Endodermal cell (in vitro differentiated cells): Measurements from ENCODE around the gene TNS3. TPM values are rescaled to one million over a fixed set of nuclear protein-coding genes. Genes with fewer than 3 reads are reported as not detected.

ENCODE experiments used
- DNase-seq: peaks from one replicate; pipeline ENCODE4 v3.0.0-alpha.2; 2017
- H3K27ac ChIP-seq: 2 replicates; pipeline ENCODE4 v1.5.1; 2013; ENCODE audit warnings: mild to moderate bottlenecking, low read depth, low read length, moderate library complexity
- H3K27me3 ChIP-seq: 2 replicates; pipeline ENCODE4 v1.6.1; 2013; ENCODE audit warnings: mild to moderate bottlenecking, low read length, moderate library complexity; ENCODE audit not compliant: insufficient read depth, control insufficient read depth, poor library complexity, severe bottlenecking
- H3K36me3 ChIP-seq: 2 replicates; pipeline ENCODE4 v1.7.0; 2013; ENCODE audit warnings: mild to moderate bottlenecking, low read length, moderate library complexity; ENCODE audit not compliant: control insufficient read depth, insufficient read depth
- H3K4me1 ChIP-seq: one replicate; pipeline ENCODE4 v1.7.0; 2013; ENCODE audit warnings: low read length; ENCODE audit not compliant: control insufficient read depth, insufficient read depth
- H3K4me3 ChIP-seq: 2 replicates; pipeline ENCODE4 v1.5.1; 2013; ENCODE audit warnings: mild to moderate bottlenecking, low read length, moderate library complexity
- H3K9ac ChIP-seq: 2 replicates; pipeline ENCODE4 v1.6.1; 2013; ENCODE audit warnings: mild to moderate bottlenecking, low read length, moderate library complexity; ENCODE audit not compliant: poor library complexity, severe bottlenecking; ENCODE audit errors: extremely low read depth
- H3K9me3 ChIP-seq: 2 replicates; pipeline ENCODE4 v1.6.1; 2013; ENCODE audit warnings: mild to moderate bottlenecking, low read length, moderate library complexity; ENCODE audit not compliant: control insufficient read depth
- H3K27ac Mint-ChIP-seq: 2 replicates; pipeline ENCODE4 v1.8.0; 2020; ENCODE audit warnings: mixed read lengths
- H3K27me3 Mint-ChIP-seq: 2 replicates; pipeline ENCODE4 v1.8.0; 2021; ENCODE audit warnings: mild to moderate bottlenecking, mixed read lengths; ENCODE audit not compliant: insufficient read depth
- H3K36me3 Mint-ChIP-seq: 2 replicates; pipeline ENCODE4 v1.8.0; 2020; ENCODE audit warnings: low read depth, mixed read lengths
- H3K4me1 Mint-ChIP-seq: 2 replicates; pipeline ENCODE4 v1.8.0; 2020; ENCODE audit warnings: mixed read lengths
- H3K4me3 Mint-ChIP-seq: 2 replicates; pipeline ENCODE4 v1.8.0; 2020; ENCODE audit warnings: mild to moderate bottlenecking, moderate library complexity, mixed read lengths
- H3K9me3 Mint-ChIP-seq: 2 replicates; pipeline ENCODE4 v1.8.0; 2020; ENCODE audit warnings: mild to moderate bottlenecking, mixed read lengths
- CTCF ChIP-seq: fragments of 200-600 bp; sonication (generic); conservative IDR thresholded peaks from 2 replicates; pipeline ENCODE4 v1.5.0; 2021; ENCODE audit warnings: antibody characterized with exemption, mild to moderate bottlenecking
- WGBS, 2 experiments: methylation state at CpG; one replicate each; pipeline versions ENCODE4 v1.1.5 to v1.1.7; 2013; ENCODE audit warnings: missing lambda C conversion rate in 2 of 2, mixed read lengths in 1 of 2; ENCODE audit not compliant: insufficient coverage in 1 of 2, insufficient read length in 1 of 2; 5-methylcytosine and 5-hydroxymethylcytosine counted together
- total RNA-seq, 2 donors: library from RNA; stranded (reverse); fragmentation: NEBNext Ultra II Directional in 1 of 2; extraction: Animal tissue kit (Norgen Biotek cat#: 25700) in 1 of 2; gene quantifications; 2 replicates in 1 of 2; 3 replicates in 1 of 2; pipeline ENCODE4 v1.2.1, GENCODE V29; 2021

Gene TNS3
- total RNA-seq, 2 donors from 2014 or later = 33.8 to 38.5 TPM

DNA sequence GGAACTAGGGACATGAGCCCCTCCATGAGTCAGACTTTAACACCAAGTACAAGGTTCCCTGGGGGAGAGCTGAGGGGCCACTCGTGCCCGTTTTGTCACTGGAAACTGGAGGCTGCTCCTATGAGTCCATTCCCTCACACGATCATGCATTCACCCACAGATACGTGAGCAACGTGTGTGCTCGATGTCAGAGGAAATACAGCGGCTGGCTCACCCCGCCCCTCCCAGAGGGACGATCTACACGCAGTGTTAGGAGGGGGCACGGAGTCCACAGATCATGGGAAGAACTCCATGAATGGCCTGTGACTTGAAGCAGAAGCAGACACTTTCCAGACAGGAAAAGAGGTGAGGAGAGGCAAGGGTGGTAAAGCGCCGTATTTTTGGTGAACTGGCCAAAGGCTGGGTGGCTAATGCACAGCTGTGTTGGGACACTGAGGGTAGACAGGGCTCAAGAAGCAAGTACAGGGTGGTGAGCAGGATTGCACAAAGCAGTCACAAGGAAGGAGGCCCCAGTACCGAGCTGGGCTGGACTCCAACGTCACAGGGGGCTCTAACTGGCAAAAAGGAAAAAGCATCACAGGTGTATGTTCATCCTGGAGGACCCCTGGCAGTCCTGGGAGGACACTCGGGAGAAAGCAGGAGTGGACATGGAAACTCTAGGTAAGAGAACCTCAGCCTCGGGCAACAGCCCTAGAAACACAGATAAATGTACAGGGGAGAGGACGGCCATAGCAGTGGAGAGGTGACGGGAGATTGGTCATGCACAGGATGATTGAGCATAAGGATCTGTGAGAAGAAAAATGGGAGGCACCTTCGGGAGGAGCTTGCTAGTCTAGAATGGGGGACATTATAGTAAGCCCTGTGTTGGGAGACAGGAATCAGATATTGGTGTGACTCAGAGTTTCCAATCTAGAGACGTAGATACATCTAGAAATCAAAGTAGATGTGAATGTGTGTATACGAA is 41.2 kb downstream of the TNS3 start:
- Mint-ChIP-seq H3K4me1 (peaks cover 79% of the 10 kb centered on the region), H3K9me3 (no peaks in the 10 kb centered on the region), H3K27me3 (peaks cover 8% of the 10 kb centered on the region), H3K36me3 (no peaks in the 10 kb centered on the region), H3K27ac (peak overlapping the region; percentile 71), H3K4me3 (no peak overlapping the region)
- no peak overlapping the region for H3K27ac ChIP-seq
- peak overlapping the region; percentile 3 for H3K4me3 ChIP-seq
- WGBS, 2 experiments = 95% methylated on average over 19 to 22 of the region's 22 CpGs
- H3K36me3 ChIP-seq = no peaks in the 10 kb centered on the region
- H3K27me3 ChIP-seq = no peaks in the 10 kb centered on the region
- DNase-seq = no peak
- no peak for TF ChIP-seq CTCF
- no peaks in the 10 kb centered on the region for H3K9me3 ChIP-seq
- H3K4me1 ChIP-seq = peaks cover 26% of the 10 kb centered on the region
- peak overlapping the region; percentile 1 for H3K9ac ChIP-seq

DNA sequence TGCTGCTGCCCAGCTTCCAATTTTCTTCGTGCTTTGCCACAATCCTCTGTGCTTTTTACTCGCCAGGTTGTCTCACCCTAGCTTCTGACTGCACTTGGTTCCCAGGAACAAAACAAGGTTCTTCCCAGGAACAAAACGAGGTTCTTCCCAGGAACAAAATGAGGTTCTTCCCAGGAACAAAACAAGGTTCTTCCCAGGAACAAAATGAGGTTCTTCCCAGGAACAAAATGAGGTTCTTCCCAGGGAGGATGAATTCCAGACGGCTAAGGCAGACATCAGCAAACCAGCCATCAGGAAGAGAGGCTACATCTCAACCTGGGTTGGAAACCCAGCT is 41.9 kb downstream of the TNS3 start:
- H3K9me3 ChIP-seq = no peaks in the 10 kb centered on the region
- no peaks in the 10 kb centered on the region for H3K36me3 ChIP-seq
- H3K9ac ChIP-seq = no peak overlapping the region
- Mint-ChIP-seq H3K27me3 (peaks cover 8% of the 10 kb centered on the region), H3K4me3 (no peak overlapping the region), H3K4me1 (peaks cover 81% of the 10 kb centered on the region), H3K9me3 (no peaks in the 10 kb centered on the region), H3K36me3 (no peaks in the 10 kb centered on the region), H3K27ac (no peak overlapping the region)
- 84 to 89% methylated on average over 4 of the region's 4 CpGs for WGBS, 2 experiments
- peaks cover 31% of the 10 kb centered on the region for H3K4me1 ChIP-seq
- H3K27me3 ChIP-seq = no peaks in the 10 kb centered on the region
- no peak for DNase-seq
- no peak overlapping the region for H3K4me3 ChIP-seq
- no peak for TF ChIP-seq CTCF
- no peak overlapping the region for H3K27ac ChIP-seq

DNA sequence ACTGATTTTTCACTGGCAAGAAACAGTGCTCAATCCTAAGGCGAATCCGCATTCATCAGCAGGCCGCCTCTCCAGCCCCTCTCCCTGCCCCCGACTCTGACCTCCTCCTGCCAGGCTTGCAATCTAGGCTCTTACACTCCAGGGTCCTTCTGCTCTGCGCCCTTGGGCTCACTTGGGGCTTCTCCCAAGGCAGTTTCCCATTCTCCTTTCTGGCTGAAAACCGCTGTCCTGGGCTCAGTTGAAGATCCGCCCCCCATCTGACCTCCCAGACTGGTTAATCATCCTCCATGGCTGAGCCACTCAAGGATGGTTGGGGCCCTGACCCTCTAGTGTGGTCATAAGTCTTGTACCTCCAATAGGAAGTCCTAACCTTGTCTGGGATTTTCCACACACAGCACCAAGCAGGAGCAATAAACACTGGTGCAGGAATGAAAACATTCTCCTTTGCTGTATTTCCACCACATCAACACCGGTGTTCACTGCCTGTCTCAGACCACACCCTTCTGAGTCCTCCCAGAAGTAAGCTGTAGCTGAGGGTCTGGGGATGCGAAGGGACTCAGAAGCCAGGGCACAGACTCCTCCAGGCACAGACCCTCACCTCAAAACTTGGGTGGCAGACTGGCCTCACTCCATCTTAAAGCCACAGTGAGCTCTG is 42.4 kb downstream of the TNS3 start:
- H3K36me3 ChIP-seq = no peaks in the 10 kb centered on the region
- no peaks in the 10 kb centered on the region for H3K36me3 Mint-ChIP-seq
- H3K27ac Mint-ChIP-seq = no peak overlapping the region
- peaks cover 81% of the 10 kb centered on the region for H3K4me1 Mint-ChIP-seq
- no peaks in the 10 kb centered on the region for H3K27me3 ChIP-seq
- no peak for DNase-seq
- H3K9me3 Mint-ChIP-seq = no peaks in the 10 kb centered on the region
- TF ChIP-seq CTCF = no peak
- H3K27ac ChIP-seq = no peak overlapping the region
- no peak overlapping the region for H3K9ac ChIP-seq
- peaks cover 8% of the 10 kb centered on the region for H3K27me3 Mint-ChIP-seq
- H3K4me3 ChIP-seq = no peak overlapping the region
- peaks cover 32% of the 10 kb centered on the region for H3K4me1 ChIP-seq
- no peaks in the 10 kb centered on the region for H3K9me3 ChIP-seq
- H3K4me3 Mint-ChIP-seq = no peak overlapping the region
- 83 to 84% methylated on average over 4 to 9 of the region's 9 CpGs for WGBS, 2 experiments
